NCI-H82 treated with DMSO at 0.1 percent for 48 hours (cell line): Measurements from ENCODE around the gene SOS2.
A peak's percentile ranks its signal among the peaks of the same experiment; 100 is the strongest.

Experiments used
- DNase-seq: peaks from one replicate; lab custom pipeline; 2025; ENCODE audit not compliant: unreplicated experiment; lab: John Stamatoyannopoulos, UW

SOS2 gene

GRCh38 chr14:50116966-50117365 lies 114.4 kb downstream of the SOS2 start:
- no peak for DNase-seq

GRCh38 chr14:50116181-50116956 lies 115.0 kb downstream of the SOS2 start, which contains the start of gene VCPKMT:
Gene VCPKMT, minus strand, starts transcription at chr14:50116572. Its CDS starts 20 bp downstream, at chr14:50116552.
- peak; percentile 77 for DNase-seq

- no peak for DNase-seq
These were observed 117.9 kb downstream of the SOS2 start for GRCh38 chr14:50113381-50114035.

GRCh38 chr14:50110323-50111037 lies 120.9 kb downstream of the SOS2 start:
- DNase-seq: no peak

- DNase-seq: no peak
These were observed 122.0 kb downstream of the SOS2 start for GRCh38 chr14:50109342-50109741.

GRCh38 chr14:50107850-50108249 lies 123.5 kb downstream of the SOS2 start:
- no peak for DNase-seq

- peak; percentile 16 for DNase-seq
These were observed 125.2 kb downstream of the SOS2 start for GRCh38 chr14:50106178-50106577.

- no peak for DNase-seq
These were observed 127.8 kb downstream of the SOS2 start for GRCh38 chr14:50103558-50103957.

- no peak for DNase-seq
These were observed 130.0 kb downstream of the SOS2 start for GRCh38 chr14:50101417-50101816.

GRCh38 chr14:50100805-50101204 lies 130.6 kb downstream of the SOS2 start:
- DNase-seq: no peak

- no peak for DNase-seq
These were observed 132.0 kb downstream of the SOS2 start for GRCh38 chr14:50099335-50099734.

- no peak for DNase-seq
These were observed 135.5 kb downstream of the SOS2 start for GRCh38 chr14:50095895-50096294.

- no peak for DNase-seq
These were observed 137.2 kb downstream of the SOS2 start for GRCh38 chr14:50094056-50094755.

- DNase-seq: peak; percentile 84
These were observed 137.9 kb downstream of the SOS2 start for GRCh38 chr14:50093496-50093895.

GRCh38 chr14:50092006-50092555 lies 139.3 kb downstream of the SOS2 start:
- no peak for DNase-seq

- DNase-seq: no peak
These were observed 140.0 kb downstream of the SOS2 start for GRCh38 chr14:50091240-50091913.

- DNase-seq: no peak
These were observed 142.2 kb downstream of the SOS2 start for GRCh38 chr14:50089208-50089607.

GRCh38 chr14:50088731-50089130 lies 142.6 kb downstream of the SOS2 start:
- DNase-seq: no peak

- no peak for DNase-seq
These were observed 143.3 kb downstream of the SOS2 start for GRCh38 chr14:50088117-50088515.

- DNase-seq: no peak
These were observed 143.8 kb downstream of the SOS2 start for GRCh38 chr14:50087341-50088116.
